Spleen (tissue), 7 donors: ENCODE measurements around the gene S100A3.

Experiments
- CTCF ChIP-seq, 11 experiments: fragments of 200-600 bp in 7 of 11; fragments of 450-650 bp in 4 of 11; sonication (generic) in 4 of 11; IDR thresholded peaks in 8 of 11; conservative IDR thresholded peaks in 3 of 11; 1 replicate in 7 of 11; 2 replicates in 4 of 11; pipeline versions ENCODE4 v1.4.0 to v1.8.0; 2016 to 2021; ENCODE audit warnings: antibody characterized with exemption in 11 of 11, inconsistent platforms in 4 of 11, mild to moderate bottlenecking in 1 of 11
- POLR2A ChIP-seq, 3 donors: fragments of 450-650 bp; IDR thresholded peaks; one replicate each; pipeline ENCODE4 v1.5.1; 2017; ENCODE audit warnings: antibody characterized with exemption in 3 of 3, mild to moderate bottlenecking in 1 of 3
- POLR2AphosphoS5 ChIP-seq, 3 donors: sonication (generic); formaldehyde crosslinking; IDR thresholded peaks; one replicate each; pipeline ENCODE4 v1.5.1; 2017; ENCODE audit warnings: antibody characterized with exemption in 3 of 3
- donor health status: DM: no; HTN: no; CAD: no; lungs with moderate emphysema.
- donor health status: DM: no; HTN: no; CAD: no.
- donor health status: DM: no; HTN: no; CAD: no.

- TF ChIP-seq CTCF (IDR thresholded peaks at IDR 0.05 in 8 of 11, conservative IDR thresholded peaks at IDR 0.05 in 3 of 11) (no peak), POLR2AphosphoS5 (IDR thresholded peaks at IDR 0.05) (no peak), POLR2A (IDR thresholded peaks at IDR 0.05) (no peak)
These were observed 33.3 kb downstream of the S100A3 start for GRCh38 chr1:153515504-153516394.
